Measurements from ENCODE around the gene SPOCK3. TPM values are rescaled to one million over a fixed set of nuclear protein-coding genes. Genes with fewer than 3 reads are reported as not detected.

SPOCK3 gene
- polyA plus RNA-seq, 3 donors: 0.31 to 1.9 (median 1.2) TPM

DNA sequence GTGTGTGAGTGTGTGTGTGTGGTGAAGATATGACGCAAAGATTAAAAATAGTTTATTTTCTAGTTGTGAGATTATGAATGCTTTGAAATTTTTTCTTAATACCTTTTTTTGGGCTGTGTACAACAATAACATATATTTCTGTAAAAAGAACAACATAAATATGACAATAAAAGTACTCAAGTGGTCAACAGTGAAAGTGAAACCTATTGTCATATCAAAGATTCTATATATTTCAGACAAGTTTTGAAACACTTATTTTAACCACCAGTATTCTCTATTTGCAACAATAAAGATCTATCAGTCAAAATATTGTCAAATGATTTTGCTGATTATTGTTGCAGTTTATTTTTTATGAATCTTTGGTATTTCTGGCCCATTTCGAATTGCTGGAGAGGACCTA lies 98.0 kb downstream of the SPOCK3 start:
- Histone ChIP-seq H2AFZ (ENCODE audit: insufficient read depth, low read depth, low read length, poor library complexity, severe bottlenecking) (no peak overlapping the region), H4K20me1 (ENCODE audit: insufficient read depth, low read length) (no peaks in the 10 kb centered on the region), H3K4me2 (replicated peaks; ENCODE audit: extremely low read depth, low read length, poor library complexity, severe bottlenecking) (no peak overlapping the region), H3K4me3 (replicated peaks in 1 of 3; ENCODE audit: low read depth in 2 of 3, low read length in 3 of 3) (no peak overlapping the region), H3K27ac (ENCODE audit: low read depth in 1 of 2, low read length in 2 of 2) (no peak overlapping the region), H3K4me1 (ENCODE audit: control insufficient read depth in 1 of 2, insufficient read depth in 2 of 2, low read length in 2 of 2) (no peaks in the 10 kb centered on the region), H3K9ac (ENCODE audit: insufficient read depth, low read length, poor library complexity, severe bottlenecking) (no peak overlapping the region), H3K79me2 (ENCODE audit: insufficient read depth, low read length) (no peaks in the 10 kb centered on the region), H3K27me3 (ENCODE audit: control insufficient read depth in 2 of 2, insufficient read depth in 2 of 2, low read length in 2 of 2) (no peaks in the 10 kb centered on the region), H3K9me3 (replicated peaks in 1 of 2; ENCODE audit: control insufficient read depth in 1 of 2, insufficient read depth in 1 of 2, low read length in 2 of 2) (no peaks in the 10 kb centered on the region), H3K36me3 (replicated peaks in 1 of 2; ENCODE audit: control insufficient read depth in 1 of 2, insufficient read depth in 2 of 2, low read length in 2 of 2) (no peaks in the 10 kb centered on the region)
- Mint-ChIP-seq H3K9me3 (peaks cover 0 to 2% (median 0%) of the 10 kb centered on the region in 7 donors), H3K36me3 (no peaks in the 10 kb centered on the region), H3K4me1 (no peaks in the 10 kb centered on the region), H3K27me3 (ENCODE audit: low read depth in 3 of 3) (peaks cover 0 to 2% (median 2%) of the 10 kb centered on the region in 3 donors), H3K27ac (no peak overlapping the region), H3K4me3 (no peak overlapping the region)
- WGBS (ENCODE audit: insufficient coverage): no CpG with 5 or more reads among the region's 2 CpGs
- intact Hi-C loops (cut with micrococcal nuclease): no loop called here
- DNase-seq: no peak
- TF ChIP-seq, protein P1, sequence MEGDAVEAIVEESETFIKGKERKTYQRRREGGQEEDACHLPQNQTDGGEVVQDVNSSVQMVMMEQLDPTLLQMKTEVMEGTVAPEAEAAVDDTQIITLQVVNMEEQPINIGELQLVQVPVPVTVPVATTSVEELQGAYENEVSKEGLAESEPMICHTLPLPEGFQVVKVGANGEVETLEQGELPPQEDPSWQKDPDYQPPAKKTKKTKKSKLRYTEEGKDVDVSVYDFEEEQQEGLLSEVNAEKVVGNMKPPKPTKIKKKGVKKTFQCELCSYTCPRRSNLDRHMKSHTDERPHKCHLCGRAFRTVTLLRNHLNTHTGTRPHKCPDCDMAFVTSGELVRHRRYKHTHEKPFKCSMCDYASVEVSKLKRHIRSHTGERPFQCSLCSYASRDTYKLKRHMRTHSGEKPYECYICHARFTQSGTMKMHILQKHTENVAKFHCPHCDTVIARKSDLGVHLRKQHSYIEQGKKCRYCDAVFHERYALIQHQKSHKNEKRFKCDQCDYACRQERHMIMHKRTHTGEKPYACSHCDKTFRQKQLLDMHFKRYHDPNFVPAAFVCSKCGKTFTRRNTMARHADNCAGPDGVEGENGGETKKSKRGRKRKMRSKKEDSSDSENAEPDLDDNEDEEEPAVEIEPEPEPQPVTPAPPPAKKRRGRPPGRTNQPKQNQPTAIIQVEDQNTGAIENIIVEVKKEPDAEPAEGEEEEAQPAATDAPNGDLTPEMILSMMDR (IDR thresholded peaks at IDR 0.05): no peak

DNA sequence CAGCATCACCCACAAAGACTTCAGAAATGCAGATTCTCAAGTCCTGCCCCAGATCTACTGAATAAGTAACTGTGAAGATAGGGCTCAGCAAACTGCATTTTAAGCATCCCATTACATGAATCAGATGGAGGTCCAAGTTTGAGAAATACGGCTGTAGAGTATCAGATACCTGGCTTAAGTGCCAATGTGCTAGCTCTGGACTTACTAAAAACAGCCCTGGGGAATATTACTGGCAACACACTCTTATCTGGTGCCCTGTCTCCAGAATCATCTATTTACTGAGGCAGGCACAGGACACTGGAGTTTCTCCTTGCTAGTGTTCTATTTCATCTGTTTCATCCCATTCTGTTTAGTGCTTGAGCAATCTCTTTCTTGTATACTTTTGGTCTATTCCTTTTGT lies 105.1 kb downstream of the SPOCK3 start:
- TF ChIP-seq, protein P1 (IDR thresholded peaks at IDR 0.05): no peak
- H4K20me1 ChIP-seq (ENCODE audit: insufficient read depth, low read length): no peaks in the 10 kb centered on the region
- Mint-ChIP-seq H3K27me3 (ENCODE audit: low read depth in 3 of 3) (peaks cover 0 to 2% (median 0%) of the 10 kb centered on the region in 3 donors), H3K4me1 (no peaks in the 10 kb centered on the region), H3K27ac (no peak overlapping the region), H3K4me3 (no peak overlapping the region), H3K36me3 (no peaks in the 10 kb centered on the region), H3K9me3 (peaks cover 0 to 5% (median 2%) of the 10 kb centered on the region in 7 donors)
- intact Hi-C loops (cut with micrococcal nuclease): no loop called here
- H3K36me3 ChIP-seq (replicated peaks in 1 of 2; ENCODE audit: control insufficient read depth in 1 of 2, insufficient read depth in 2 of 2, low read length in 2 of 2): no peaks in the 10 kb centered on the region
- H2AFZ ChIP-seq (ENCODE audit: insufficient read depth, low read depth, low read length, poor library complexity, severe bottlenecking): no peak overlapping the region
- H3K79me2 ChIP-seq (ENCODE audit: insufficient read depth, low read length): no peaks in the 10 kb centered on the region
- WGBS (ENCODE audit: insufficient coverage): no CpG with 5 or more reads among the region's 1 CpG
- H3K9ac ChIP-seq (ENCODE audit: insufficient read depth, low read length, poor library complexity, severe bottlenecking): no peak overlapping the region
- no peak overlapping the region for H3K4me3 ChIP-seq (replicated peaks in 1 of 3; ENCODE audit: low read depth in 2 of 3, low read length in 3 of 3)
- H3K27ac ChIP-seq (ENCODE audit: low read depth in 1 of 2, low read length in 2 of 2): no peak overlapping the region
- H3K4me2 ChIP-seq (replicated peaks; ENCODE audit: extremely low read depth, low read length, poor library complexity, severe bottlenecking): no peak overlapping the region
- no peak for DNase-seq
- H3K27me3 ChIP-seq (ENCODE audit: control insufficient read depth in 2 of 2, insufficient read depth in 2 of 2, low read length in 2 of 2): no peaks in the 10 kb centered on the region
- H3K9me3 ChIP-seq (replicated peaks in 1 of 2; ENCODE audit: control insufficient read depth in 1 of 2, insufficient read depth in 1 of 2, low read length in 2 of 2): peaks cover 0 to 3% of the 10 kb centered on the region in 2 donors
- H3K4me1 ChIP-seq (ENCODE audit: control insufficient read depth in 1 of 2, insufficient read depth in 2 of 2, low read length in 2 of 2): no peaks in the 10 kb centered on the region

Measured in CD14-positive monocyte (primary cell).